COLO668 (cell line): ENCODE measurements around the gene FNDC8.
"Not testable (repeated sequence)": the region's sequence is repeated elsewhere in the genome, so short reads cannot be mapped to it uniquely, and the experiment has no call there.

ENCODE experiments used
- DNase-seq: peaks from one replicate; lab custom pipeline; 2025; ENCODE audit not compliant: unreplicated experiment; lab: John Stamatoyannopoulos, UW

Gene FNDC8

DNA sequence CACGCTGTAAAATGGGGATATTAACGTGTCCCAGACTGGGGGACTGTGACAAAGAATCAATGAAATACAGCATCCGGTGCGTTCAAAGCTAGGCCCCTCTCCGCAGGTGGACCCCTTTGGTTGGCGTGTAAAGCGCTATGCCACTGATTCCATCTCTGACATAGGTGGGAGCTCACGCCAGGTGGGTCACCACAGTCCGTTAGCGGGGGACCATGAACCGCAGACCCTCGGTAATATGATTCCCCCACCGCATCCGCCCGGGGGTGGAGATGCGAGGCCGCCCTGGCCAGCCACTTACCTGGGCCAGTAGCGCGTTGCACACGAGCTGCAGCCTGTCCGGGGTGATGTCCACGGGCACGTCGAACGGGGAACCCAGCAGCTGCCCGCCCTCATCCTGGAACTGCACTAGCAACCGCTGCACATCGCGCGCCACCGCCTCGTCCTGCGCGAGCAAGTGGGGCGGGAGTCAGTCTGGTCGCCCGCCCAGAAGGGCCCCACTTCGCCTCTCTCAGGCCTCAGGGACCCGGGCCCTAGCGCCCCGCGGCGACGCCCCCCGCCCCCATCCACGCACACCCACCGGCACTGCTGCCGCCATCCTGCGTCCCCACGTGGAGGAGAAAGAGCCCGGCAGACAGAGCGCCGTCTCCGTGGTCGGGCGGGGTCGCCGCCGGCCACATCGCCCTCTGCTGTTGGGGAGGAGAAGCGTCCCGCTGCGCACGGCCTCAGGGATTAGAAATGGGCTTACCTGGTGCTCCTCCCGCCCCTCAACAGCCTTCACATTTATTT, 20.5 kb downstream of the FNDC8 start, which contains the start of gene NLE1:
NLE1 (minus strand) TSS at position 623 of the 786 bp plus-strand sequence; CDS start at position 595, 28 bp downstream.
- DNase-seq, result peak; percentile 78

DNA sequence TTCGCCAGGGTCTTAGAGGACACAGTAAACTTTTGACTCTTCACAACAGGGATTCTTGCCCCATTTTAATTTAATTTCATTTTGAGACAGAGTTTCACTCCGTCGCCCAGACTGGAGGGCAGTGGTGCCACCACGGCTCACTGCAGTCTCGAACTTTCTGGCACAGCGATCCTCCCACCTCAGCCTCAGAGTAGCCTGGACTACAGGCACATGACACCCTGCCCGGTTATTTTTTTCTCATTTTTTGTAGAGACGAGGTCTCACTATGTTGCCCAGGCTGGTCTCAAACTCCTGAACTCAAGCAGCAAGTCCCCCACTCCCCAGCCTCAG, 21.0 kb downstream of the FNDC8 start:
- DNase-seq, result no peak

DNA sequence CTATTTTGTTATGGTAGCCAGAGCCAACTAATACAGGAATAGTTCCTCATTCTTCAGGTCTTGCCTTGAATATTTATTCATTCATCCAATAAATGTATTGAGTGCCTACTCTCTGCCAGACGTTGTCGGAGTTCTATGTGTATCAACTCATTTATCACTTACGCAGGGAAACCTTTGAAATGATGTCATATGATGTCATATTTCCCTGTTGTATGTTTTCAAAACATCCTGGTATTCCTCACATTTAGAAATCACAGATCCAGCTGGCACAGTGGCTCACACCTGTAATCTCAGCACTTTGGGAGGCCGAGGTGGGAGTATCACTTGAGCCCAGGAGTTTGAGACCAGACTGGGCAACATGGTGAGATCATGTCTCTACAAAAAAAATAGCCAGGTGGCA, 23.4 kb downstream of the FNDC8 start:
- DNase-seq, result no peak

DNA sequence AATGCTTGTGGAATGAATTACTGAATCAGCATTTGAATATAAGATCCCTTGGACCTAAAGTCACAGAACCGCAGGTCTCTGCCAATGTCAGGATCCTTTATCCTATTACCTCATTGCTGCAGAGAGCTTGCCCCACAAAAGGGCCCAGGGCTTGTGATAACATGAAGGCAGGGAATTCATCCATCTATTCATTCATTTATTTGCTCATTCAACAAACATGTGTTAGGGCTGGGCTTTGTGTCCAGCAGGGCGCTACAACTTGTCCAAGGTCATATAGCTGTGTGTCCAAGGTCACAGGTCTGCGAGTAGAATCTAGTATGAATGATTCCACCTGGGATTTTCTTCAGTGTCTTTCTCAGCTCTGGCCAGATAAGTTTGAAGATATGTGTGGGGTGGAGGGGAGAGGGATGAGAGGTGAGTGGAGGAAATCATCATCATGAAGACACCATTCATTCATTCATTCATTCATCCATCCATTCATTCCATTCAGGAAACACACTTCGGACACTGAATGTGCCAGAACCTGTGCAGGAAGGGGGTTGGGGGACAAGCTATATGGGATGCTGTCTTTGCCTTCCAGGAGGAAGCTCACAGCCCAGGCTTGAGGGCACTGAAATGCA, 24.9 kb downstream of the FNDC8 start:
- no peak for DNase-seq

DNA sequence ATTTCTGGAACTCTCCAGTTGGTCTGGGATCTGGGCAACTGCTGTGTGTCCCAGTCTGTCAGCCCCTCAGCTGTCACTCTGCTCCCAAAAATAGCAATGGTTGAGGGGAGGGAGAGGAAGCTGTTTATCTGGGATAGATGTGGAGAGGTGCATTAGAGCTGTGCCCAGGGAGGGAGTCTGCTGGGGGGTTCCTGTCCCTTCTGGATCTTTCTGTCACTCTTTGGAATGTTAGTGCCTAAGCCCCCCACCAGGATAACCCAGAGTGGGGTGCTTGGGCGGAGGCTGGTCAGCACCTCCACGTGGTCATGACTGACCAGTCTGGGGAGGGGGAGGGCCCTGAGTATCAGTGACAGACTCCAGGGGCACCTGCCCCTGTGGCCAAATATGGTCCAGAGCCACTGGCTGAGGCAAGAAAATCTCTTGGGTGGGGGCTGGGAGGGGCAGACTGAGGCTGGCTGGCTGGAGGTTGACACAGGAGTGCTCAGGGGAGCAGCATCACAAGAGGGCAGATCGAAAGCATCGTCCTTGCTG, 26.0 kb downstream of the FNDC8 start, which contains the start of gene UNC45B:
UNC45B (plus strand) TSS at position 443 of the 531 bp plus-strand sequence. CDS start 447 bp downstream, outside the sequence.
- no peak for DNase-seq

DNA sequence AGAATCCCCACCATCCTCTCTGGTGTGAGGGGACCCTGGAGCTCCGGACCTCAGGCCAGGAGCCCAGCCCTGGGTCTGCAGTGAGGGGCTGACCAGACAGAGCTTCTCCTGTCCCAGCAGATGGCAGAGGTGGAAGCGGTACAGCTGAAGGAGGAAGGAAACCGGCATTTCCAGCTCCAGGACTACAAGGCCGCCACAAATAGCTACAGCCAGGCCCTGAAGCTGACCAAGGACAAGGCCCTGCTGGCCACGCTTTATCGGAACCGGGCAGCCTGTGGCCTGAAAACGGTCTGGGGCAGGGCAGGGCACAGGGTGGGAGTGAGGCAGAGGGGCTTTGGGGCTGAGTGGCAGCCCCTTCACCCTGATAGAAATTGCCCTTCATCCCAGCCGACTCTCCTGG, 26.7 kb downstream of the FNDC8 start:
- no peak for DNase-seq

DNA sequence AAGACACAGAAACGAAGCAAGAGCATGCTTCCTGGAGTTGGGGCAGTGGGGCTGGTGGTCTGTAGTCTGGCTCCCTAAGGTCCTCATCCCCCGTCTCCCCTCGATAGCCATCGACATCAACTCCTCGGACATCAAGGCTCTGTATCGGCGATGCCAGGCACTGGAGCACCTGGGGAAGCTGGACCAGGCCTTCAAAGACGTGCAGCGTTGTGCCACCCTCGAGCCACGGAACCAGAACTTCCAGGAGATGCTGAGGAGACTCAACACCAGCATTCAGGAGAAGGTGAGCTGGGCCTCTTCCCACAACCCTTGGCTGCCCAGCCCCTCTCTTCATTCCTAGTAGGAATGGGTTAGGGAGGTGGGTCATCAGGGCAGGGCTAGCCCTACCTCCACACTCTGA, 28.5 kb downstream of the FNDC8 start:
- no peak for DNase-seq

DNA sequence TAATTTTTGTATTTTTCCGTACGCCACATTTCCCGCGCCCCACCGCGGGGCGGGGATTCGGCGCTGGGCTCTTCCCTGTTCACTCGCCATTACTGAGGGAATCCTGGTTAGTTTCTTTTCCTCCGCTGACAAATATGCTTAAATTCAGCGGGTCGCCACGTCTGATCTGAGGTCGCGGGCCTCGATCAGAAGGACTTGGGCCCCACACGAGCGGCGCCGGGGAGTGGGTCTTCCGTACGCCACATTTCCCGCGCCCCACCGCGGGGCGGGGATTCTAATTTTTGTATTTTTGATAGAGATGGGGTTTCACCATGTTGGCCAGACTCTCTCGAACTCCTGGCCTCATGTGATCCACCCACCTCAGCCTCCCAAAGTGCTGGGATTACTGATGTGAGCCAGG, 29.7 kb downstream of the FNDC8 start:
- not testable (repeated sequence) for DNase-seq

DNA sequence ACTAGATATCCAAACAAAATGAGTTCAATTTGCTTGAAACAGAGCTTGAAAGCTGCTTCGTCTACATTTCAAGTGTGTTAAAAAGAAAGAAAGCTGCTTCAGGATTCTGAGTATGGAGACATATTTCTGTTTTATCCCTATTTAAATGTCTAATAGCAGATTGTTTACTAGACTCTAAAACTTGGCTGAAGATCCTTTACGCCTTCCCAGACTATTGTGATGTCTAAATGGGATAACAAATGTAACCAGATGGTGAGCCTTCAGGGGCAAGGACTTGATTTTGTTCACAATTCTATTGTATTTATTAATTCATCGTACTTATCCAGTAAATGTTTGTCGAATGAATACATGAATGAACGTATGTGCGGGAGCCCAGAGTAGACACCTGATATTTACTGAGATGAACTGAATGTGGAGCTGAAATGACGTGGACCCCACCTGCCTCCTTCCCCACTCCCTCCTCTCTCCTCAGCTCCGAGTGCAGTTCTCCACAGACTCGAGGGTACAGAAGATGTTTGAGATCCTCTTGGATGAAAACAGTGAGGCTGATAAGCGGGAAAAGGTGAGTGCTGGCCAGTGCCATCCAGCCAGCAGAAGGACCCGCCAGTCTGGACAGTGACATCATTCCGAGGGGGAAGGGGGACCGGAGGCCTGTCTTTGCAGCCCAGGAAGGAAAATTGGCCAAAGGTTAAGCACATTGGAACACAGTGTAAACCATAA, 31.2 kb downstream of the FNDC8 start:
- DNase-seq, result no peak

DNA sequence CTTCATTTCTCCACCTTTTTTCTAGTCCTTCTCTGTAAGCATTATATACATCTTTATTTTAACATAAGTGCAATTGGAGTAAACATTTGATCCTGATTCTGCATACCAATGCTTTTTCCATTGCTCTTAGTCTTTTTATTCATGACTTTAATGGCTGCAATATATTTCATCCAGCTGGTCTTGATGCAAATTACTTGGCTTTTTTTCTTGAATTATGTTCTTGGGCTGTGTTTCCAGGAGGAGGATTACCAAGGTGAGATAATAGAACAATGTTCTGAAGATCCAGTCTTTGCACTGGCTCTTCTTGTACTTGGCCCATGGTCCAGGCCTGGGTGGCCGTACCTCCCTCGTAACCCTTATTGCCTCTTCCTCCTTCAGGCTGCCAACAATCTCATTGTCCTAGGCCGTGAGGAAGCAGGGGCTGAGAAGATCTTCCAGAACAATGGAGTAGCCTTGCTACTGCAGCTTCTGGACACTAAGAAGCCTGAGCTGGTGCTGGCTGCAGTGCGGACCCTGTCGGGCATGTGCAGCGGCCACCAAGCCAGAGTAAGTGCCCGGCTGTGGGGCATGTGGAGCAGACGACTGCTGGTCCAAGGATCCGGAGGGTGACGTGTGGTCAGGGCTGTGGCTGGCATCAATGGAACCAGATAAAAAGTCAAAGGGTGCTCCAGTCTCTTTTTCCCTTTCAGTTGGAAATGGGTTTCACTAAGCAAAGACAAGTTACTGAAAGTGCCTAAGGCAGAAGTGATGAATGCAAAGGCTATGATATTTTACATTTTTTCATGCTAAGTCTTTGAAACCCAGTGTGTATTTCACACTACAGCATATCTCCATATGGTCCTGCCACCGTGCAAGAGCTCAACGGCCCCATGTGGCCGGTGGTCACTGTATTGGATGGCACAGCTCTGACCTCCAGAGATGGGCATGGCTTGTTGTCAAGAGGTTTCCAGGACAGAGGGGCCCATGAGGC, 33.1 kb downstream of the FNDC8 start:
- no peak for DNase-seq

DNA sequence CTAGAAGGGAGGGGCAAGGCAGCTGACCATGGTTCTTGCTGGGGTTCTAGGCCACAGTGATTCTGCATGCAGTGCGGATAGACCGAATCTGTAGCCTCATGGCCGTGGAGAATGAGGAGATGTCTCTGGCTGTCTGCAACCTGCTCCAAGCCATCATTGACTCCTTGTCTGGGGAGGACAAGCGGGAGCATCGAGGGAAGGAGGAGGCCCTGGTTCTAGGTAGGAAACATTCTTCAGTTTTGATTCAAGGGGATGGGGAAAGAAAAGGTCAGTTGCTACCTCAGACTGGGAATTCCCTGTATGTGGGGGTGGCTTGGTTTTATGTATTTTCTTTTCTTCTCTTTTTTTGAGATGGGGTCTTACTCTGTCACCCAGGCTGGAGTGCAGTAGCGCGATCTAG, 33.8 kb downstream of the FNDC8 start:
- DNase-seq, result no peak

DNA sequence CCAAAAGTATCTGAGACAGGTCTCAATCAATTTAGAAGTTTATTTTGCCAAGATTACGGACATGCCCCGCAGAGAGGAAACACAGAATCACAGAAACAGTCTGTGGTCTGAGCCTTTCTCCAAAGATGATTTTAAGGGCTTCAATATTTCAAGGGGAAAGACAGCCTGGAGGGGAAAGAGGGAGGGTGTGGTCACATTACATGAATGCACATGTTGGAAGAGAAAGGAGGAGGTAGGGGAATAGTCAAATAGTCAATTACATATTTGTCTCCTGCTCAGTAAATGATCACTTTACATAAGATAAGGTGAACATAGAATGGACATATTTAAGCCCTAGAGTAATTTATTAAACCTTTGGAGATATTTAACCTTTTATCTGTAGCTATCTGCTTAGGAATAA, 38.5 kb downstream of the FNDC8 start:
- no peak for DNase-seq

DNA sequence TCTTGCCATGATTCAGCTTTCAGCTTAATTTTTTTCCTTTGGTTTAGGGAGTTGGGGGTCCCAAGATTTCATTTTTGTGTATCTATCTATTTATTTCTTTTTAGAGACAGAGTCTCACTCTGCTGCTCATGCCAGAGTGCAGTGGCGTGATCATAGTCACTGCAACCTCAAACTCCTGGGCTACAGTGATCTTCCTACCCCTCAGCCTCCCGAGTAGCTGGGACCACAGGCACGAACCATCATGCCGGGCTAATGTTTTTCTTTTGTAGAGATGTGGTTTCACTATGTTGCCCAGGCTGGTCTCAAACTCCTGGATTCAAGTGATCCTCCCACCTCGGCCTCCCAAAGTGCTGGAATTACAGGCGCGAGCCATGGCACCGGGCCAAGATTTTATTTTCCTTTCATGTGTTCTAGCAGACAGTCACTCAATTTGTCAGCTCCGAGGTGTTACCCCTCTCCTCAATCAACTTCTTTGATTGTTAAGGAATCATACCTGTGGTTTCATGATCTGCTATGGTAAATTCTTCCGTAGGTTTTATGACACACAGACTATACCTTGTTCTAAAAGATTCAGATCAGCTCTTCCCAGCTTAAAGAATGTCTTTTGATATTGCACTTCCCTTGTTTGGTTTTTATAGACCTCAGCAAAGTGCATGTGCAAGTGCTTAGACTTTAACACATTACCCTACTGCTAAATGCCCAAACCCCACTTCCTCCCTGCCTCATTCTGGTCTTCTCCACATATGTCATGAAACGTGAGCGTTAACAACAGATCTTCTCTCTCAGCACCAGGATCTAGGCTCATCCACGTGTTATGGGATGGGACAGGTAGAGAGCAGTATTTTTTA, 39.2 kb downstream of the FNDC8 start:
- no peak for DNase-seq

DNA sequence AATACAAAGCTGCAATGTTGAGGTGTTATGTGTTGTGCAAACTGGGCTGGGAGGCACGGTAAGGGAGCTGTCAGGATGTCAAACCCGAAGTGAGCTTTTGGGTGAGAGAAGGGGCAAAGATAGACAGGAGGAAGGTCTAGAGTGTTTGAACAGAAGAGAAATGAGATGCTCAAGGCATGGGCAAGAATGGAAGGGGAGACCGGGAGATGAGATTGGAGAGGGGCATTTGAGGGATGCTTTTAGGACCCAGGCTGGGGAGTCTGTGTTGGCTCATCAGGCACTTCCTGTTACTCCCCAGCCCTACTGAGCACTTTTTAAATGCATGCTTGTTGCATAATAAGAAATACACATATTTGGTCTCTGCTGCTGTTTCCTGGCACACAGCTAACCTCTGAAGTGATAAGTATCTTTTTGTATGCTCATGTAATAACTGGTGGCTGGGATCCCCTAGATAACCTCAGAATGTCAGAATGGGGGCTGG, 39.9 kb downstream of the FNDC8 start:
- no peak for DNase-seq

DNA sequence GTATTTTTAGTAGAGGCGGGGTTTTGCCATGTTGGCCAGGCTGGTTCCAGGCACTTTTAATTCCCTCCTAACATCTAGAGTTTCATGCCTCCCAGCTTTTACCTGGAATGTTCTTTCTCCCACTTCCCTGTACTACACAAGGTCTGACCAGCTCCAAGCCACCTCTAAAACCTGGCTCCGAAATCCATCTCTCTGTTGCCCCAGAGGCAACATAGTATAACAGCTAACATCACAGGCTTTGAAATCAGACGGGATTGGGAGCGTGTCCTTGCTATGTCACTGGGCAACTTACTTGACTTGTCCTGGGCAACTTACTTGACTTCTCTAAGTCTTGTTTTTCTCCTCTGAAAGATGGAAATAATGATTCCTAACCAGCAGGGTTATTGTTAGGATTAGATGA, 41.3 kb downstream of the FNDC8 start:
- no peak for DNase-seq

DNA sequence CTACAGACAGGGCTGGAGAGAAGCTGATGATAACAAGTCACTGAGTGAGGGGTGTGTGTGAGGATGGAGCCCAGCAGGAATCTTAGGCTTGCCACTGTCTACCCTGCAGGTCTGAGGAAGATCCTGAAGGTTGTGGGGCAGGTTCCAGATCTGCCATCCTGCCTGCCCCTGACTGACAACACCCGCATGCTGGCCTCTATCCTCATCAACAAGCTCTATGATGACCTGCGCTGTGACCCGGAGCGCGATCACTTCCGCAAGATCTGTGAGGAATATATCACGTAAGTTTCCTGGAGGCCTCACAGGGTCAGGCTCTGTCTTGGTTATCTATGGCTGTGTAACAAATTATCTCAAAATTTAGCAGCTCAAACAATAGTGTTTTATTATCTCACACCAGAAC, 42.5 kb downstream of the FNDC8 start:
- no peak for DNase-seq

DNA sequence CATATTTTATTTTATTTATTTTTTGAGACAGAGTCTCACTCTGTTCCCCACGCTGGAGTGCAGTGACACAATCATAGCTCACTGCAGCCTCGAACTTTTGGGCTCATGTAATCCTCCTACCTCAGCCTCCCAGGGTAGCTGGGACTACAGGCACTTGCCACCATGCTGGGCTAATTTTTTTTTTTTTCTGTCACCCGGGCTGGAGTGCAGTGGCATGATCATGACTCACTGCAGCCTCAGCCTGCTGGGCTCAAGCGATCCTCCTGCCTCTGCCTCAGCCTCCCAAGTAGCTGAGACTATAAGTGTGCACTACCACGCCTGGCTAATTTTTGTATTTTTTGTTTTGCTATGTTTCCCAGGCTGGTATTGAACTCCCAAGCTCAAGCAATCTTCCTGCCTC, 43.3 kb downstream of the FNDC8 start:
- no peak for DNase-seq

DNA sequence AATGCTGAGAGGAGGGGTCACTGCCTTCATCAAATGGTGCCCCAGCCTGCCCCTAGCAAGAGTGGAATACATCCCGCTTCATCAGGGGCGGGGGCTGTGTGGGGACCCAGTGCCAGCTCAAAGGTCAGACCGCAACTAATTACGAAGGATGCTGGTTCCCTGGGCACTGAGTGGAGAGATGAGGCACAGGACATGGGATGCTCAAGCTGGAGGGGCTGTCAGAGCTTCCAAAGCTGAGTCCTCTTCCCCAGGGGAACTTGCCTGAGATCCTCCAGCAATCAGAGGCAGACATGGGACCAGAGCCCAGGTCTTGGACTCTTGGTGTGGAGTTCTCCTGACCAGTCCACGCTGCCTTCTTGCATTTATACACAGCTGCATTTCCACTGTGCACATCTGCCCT, 45.1 kb downstream of the FNDC8 start:
- no peak for DNase-seq

DNA sequence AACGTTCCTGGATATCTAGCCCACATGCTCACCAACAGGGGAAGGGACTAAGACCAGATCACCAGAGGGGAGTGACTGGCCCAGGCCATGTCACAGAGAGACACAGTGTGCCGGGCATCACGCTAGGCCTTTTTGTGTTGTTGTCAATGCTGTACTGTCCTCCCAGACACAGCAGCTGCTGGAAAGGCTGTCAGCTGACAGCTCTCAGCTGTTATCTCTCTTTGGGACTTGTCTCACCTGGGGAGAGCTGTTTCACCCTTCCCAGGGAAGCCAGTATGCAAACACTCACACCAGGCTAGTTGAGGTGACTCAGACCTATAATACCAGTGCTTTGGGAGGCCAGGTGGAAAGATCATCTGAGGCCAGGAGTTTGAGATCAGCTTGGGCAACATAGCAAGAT, 45.6 kb downstream of the FNDC8 start:
- DNase-seq, result no peak

DNA sequence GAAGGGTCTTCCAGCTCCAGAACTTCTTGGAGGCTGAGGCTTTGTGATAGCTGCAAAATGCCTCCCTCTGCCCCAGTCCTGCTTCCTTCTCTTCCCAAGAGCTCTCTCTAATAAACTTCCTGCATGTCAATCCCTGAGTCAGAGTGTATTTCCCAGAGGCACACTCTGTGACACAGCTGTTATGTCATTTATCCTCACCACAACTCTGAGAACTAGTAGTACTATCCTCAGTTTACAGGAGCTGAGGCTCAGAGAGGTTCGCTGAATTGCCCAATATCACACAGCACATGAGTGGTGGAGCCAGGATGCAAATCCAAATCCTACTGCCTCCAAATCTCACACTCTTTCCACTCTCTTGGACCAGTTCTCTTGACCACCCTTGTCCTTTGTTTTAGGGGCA, 46.3 kb downstream of the FNDC8 start:
- no peak for DNase-seq
